Large intestine (tissue), 3 donors: ENCODE data around the gene B3GALT4. TPM values are rescaled to one million over a fixed set of nuclear protein-coding genes. Genes with fewer than 3 reads are reported as not detected.
A peak's percentile ranks its signal among the peaks of the same experiment; 100 is the strongest.
"Not testable (repeated sequence)": the region's sequence is repeated elsewhere in the genome, so short reads cannot be mapped to it uniquely, and the experiment has no call there.

Experiments used
- DNase-seq, 2 donors: peaks; one replicate each; pipeline versions ENCODE4 v3.0.0 to v3.0.0-alpha.2; 2013
- H3K27ac ChIP-seq: one replicate; pipeline ENCODE4 v1.5.1; 2013; ENCODE audit warnings: low read length
- H3K27me3 ChIP-seq: 2 replicates; pipeline ENCODE4 v1.6.1; 2013; ENCODE audit warnings: low read length; ENCODE audit not compliant: control insufficient read depth, insufficient read depth
- H3K36me3 ChIP-seq: 2 replicates; pipeline ENCODE4 v1.6.1; 2013; ENCODE audit warnings: low read length; ENCODE audit not compliant: control insufficient read depth, insufficient read depth
- H3K4me1 ChIP-seq: one replicate; pipeline ENCODE4 v1.6.1; 2013; ENCODE audit warnings: low read length; ENCODE audit not compliant: control insufficient read depth, insufficient read depth
- H3K4me3 ChIP-seq: one replicate; pipeline ENCODE4 v1.5.1; 2013; ENCODE audit warnings: low read length
- H3K9me3 ChIP-seq: one replicate; pipeline ENCODE4 v1.6.1; 2013; ENCODE audit warnings: mild to moderate bottlenecking, low read depth, low read length, moderate library complexity; ENCODE audit not compliant: control insufficient read depth
- WGBS: methylation state at CpG from one replicate; pipeline ENCODE4 v1.1.5; 2013; ENCODE audit warnings: low lambda C conversion rate; ENCODE audit not compliant: insufficient coverage; 5-methylcytosine and 5-hydroxymethylcytosine counted together
- polyA plus RNA-seq: library from polyadenylated mRNA; unstranded; fragments of 120-200 nt; gene quantifications from one replicate; pipeline ENCODE4 v1.2.1, GENCODE V29; 2013

Gene B3GALT4
- polyA plus RNA-seq, 1 donor = 5.7 TPM

GRCh38 chr6:33248932-33249731 is 27.8 kb upstream of the B3GALT4 start:
- peak overlapping the region; percentile 65 for H3K27ac ChIP-seq
- H3K4me1 ChIP-seq = peaks cover 18% of the 10 kb centered on the region
- no CpG with 5 or more reads among the region's 58 CpGs for WGBS
- peak overlapping the region; percentile 50 for H3K4me3 ChIP-seq
- H3K27me3 ChIP-seq = peaks cover 12% of the 10 kb centered on the region
- peaks cover 16% of the 10 kb centered on the region for H3K36me3 ChIP-seq
- H3K9me3 ChIP-seq = no peaks in the 10 kb centered on the region
- peak; percentile 97 to 98 for DNase-seq

DNA sequence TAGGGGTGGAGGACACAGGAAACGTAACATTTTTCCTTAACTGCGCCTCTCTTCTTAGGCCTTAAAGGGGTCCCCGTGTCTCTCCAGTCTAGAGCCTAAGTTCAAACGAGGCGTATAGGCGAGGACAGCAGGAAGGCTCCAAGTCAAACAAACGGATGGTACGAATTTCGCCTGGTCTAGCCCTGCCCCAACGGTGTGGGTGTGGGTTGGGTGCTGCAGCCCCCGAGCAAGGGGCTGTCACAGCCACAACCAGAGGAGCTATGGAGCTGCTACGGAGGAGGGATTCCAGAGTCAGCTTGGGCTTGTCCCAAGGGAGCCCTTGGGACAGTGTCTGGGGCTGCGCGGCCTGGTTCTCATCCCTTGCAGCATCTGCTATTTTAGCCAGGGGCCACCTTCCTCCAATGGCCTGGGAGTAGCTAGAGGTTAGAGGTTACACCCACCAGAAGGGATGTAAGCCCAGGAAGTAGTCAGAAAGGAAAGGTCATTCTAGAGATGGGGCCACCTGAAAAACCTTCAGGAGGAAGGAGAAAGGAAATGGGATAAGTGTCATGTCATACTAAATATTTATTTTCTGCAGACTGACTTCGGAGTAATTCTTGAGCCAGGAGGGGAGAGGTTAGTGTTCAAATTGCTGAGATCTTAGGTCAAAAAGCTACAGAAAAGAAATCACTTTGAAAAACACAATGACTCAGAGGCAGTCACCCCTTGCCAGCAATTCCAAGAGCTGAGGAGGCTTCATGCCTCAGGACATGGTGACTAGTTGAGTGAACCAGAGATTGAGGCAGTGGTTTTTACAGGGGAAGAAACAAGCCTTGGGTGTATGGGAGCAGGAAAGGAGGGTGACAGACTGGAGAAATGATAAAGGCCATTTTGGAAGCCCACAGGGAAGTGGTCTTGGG is 26.9 kb upstream of the B3GALT4 start:
- no CpG with 5 or more reads among the region's 15 CpGs for WGBS
- no peak for DNase-seq
- peaks cover 16% of the 10 kb centered on the region for H3K36me3 ChIP-seq
- H3K4me3 ChIP-seq = peak overlapping the region; percentile 50
- peak overlapping the region; percentile 65 for H3K27ac ChIP-seq
- H3K4me1 ChIP-seq = peaks cover 18% of the 10 kb centered on the region
- no peaks in the 10 kb centered on the region for H3K9me3 ChIP-seq
- H3K27me3 ChIP-seq = peaks cover 12% of the 10 kb centered on the region

DNA sequence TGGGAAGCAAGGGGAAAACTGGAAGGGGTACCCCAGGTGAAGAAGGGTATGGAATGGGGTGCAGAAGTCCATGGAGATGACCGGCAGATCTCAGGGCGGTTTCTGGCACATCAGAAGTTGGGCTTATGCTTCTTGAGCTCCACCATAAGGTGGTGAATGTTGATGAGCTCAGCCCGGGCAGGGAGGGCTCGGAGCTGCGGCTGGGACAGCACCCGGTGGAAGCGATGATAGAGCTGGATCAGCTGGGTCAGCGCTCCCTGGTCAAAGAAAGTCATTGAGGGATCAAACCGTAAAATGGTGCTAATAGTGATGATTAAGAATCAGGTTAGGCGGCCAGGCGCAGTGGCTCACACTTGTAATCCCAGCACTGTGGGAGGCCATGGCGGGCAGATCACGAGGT is 26.2 kb upstream of the B3GALT4 start:
- Histone ChIP-seq H3K9me3 (no peaks in the 10 kb centered on the region), H3K4me1 (peaks cover 18% of the 10 kb centered on the region), H3K36me3 (peaks cover 16% of the 10 kb centered on the region), H3K4me3 (no peak overlapping the region), H3K27me3 (peaks cover 12% of the 10 kb centered on the region), H3K27ac (no peak overlapping the region)
- DNase-seq = no peak
- WGBS = no CpG with 5 or more reads among the region's 13 CpGs

- peaks cover 16% of the 10 kb centered on the region for H3K36me3 ChIP-seq
- H3K27ac ChIP-seq = no peak overlapping the region
- 97% methylated on average over 3 of the region's 6 CpGs for WGBS
- no peaks in the 10 kb centered on the region for H3K9me3 ChIP-seq
- H3K27me3 ChIP-seq = peaks cover 9% of the 10 kb centered on the region
- peaks cover 18% of the 10 kb centered on the region for H3K4me1 ChIP-seq
- no peak for DNase-seq
- H3K4me3 ChIP-seq = no peak overlapping the region
Measured at GRCh38 chr6:33251395-33252012, 25.4 kb upstream of the B3GALT4 start.

DNA sequence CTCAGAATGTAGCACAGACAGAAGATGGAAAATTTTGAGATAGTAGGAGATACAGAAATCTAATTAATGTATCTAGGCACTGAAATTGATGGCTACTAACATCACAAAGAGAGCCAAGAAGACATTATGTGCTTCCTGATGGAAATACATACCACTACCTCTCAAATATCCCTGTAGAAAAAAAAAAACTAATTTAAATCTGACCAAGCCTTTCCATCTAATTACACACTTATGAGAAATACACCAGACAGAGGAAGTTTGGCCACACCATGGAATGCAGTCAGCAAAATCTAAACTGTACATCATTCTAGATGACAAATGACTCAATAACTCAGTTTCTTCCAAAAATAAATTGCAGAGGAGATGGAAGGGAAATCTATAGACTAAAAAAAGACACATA is 24.2 kb upstream of the B3GALT4 start:
- H3K4me1 ChIP-seq = peaks cover 18% of the 10 kb centered on the region
- H3K9me3 ChIP-seq = no peaks in the 10 kb centered on the region
- H3K4me3 ChIP-seq = no peak overlapping the region

GRCh38 chr6:33254591-33254990 is 22.3 kb upstream of the B3GALT4 start:
- Histone ChIP-seq H3K27ac (no peak overlapping the region), H3K4me1 (peaks cover 5% of the 10 kb centered on the region), H3K9me3 (no peaks in the 10 kb centered on the region), H3K4me3 (no peak overlapping the region), H3K27me3 (no peaks in the 10 kb centered on the region), H3K36me3 (peaks cover 27% of the 10 kb centered on the region)
- WGBS = 100% methylated on average over 2 of the region's 4 CpGs
- no peak for DNase-seq

More for the DNA sequence above, 24.2 kb upstream of the B3GALT4 start:
- H3K27ac ChIP-seq = no peak overlapping the region
- no peak for DNase-seq
- peaks cover 19% of the 10 kb centered on the region for H3K36me3 ChIP-seq
- H3K27me3 ChIP-seq = peaks cover 4% of the 10 kb centered on the region

DNA sequence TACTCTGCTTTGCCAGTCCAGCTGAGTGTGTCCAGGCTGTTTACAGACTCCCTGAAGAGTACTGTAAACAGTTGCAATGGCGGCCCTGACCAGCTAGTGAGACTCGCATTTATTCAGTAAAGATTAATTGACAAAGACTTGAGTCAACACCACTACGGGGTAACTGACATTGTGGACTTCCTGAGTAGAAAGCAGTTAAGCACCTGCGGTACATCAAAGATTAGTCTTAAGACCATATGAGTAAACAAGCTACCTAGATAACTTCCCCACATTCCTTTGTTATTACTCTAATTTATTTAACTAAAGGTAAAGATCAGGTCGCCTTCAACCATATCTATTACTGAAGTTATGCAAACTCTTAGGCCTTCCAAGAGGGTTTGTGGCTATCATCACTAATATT is 17.9 kb upstream of the B3GALT4 start:
- Histone ChIP-seq H3K9me3 (no peaks in the 10 kb centered on the region), H3K4me1 (no peaks in the 10 kb centered on the region), H3K4me3 (no peak overlapping the region), H3K27ac (no peak overlapping the region), H3K27me3 (no peaks in the 10 kb centered on the region), H3K36me3 (peaks cover 30% of the 10 kb centered on the region)
- WGBS = no CpG with 5 or more reads among the region's 5 CpGs
- DNase-seq = no peak

- not testable (repeated sequence) for H3K27me3 ChIP-seq, H3K4me3 ChIP-seq, H3K4me1 ChIP-seq, H3K9me3 ChIP-seq, H3K27ac ChIP-seq, DNase-seq
- peaks cover 60% of the 10 kb centered on the region for H3K36me3 ChIP-seq
- WGBS = no CpG with 5 or more reads among the region's 3 CpGs
Measured at GRCh38 chr6:33262490-33262889, 14.4 kb upstream of the B3GALT4 start.

GRCh38 chr6:33264015-33264414 is 12.9 kb upstream of the B3GALT4 start:
- no CpG with 5 or more reads among the region's 7 CpGs for WGBS
- DNase-seq = no peak
- Histone ChIP-seq H3K9me3 (no peaks in the 10 kb centered on the region), H3K27me3 (no peaks in the 10 kb centered on the region), H3K27ac (no peak overlapping the region), H3K4me3 (no peak overlapping the region), H3K4me1 (no peaks in the 10 kb centered on the region), H3K36me3 (peaks cover 66% of the 10 kb centered on the region)

GRCh38 chr6:33271117-33271467 is 5.8 kb upstream of the B3GALT4 start:
- H3K27ac ChIP-seq = peak overlapping the region; percentile 86
- DNase-seq = no peak
- peaks cover 59% of the 10 kb centered on the region for H3K36me3 ChIP-seq
- H3K9me3 ChIP-seq = no peaks in the 10 kb centered on the region
- H3K27me3 ChIP-seq = no peaks in the 10 kb centered on the region
- WGBS = no CpG with 5 or more reads among the region's 7 CpGs
- peaks cover 24% of the 10 kb centered on the region for H3K4me1 ChIP-seq
- peak overlapping the region; percentile 86 for H3K4me3 ChIP-seq
